Skeletal muscle tissue (tissue), 4 donors: ENCODE data around the gene TYW1B. TPM values are rescaled to one million over a fixed set of nuclear protein-coding genes. Genes with fewer than 3 reads are reported as not detected.
"Not testable (repeated sequence)": the region's sequence is repeated elsewhere in the genome, so short reads cannot be mapped to it uniquely, and the experiment has no call there.

Experiments used
- H3K27ac ChIP-seq: one replicate; pipeline ENCODE4 v1.7.0; 2013; ENCODE audit warnings: mild to moderate bottlenecking, low read depth, low read length, inconsistent platforms
- H3K27me3 ChIP-seq, 3 donors: one replicate each; pipeline ENCODE4 v1.7.0; 2013; ENCODE audit warnings: low read length in 3 of 3; ENCODE audit not compliant: control insufficient read depth in 3 of 3, insufficient read depth in 3 of 3
- H3K36me3 ChIP-seq, 3 donors: one replicate each; pipeline ENCODE4 v1.7.0; 2013; ENCODE audit warnings: low read length in 3 of 3; ENCODE audit not compliant: control insufficient read depth in 3 of 3, insufficient read depth in 3 of 3
- H3K4me1 ChIP-seq, 3 donors: one replicate each; pipeline ENCODE4 v1.7.0; 2013; ENCODE audit warnings: low read length in 3 of 3, mild to moderate bottlenecking in 3 of 3; ENCODE audit not compliant: control insufficient read depth in 3 of 3, insufficient read depth in 3 of 3
- H3K4me3 ChIP-seq, 3 donors: one replicate each; pipeline ENCODE4 v1.7.0; 2013; ENCODE audit warnings: low read length in 3 of 3
- H3K9ac ChIP-seq, 3 donors: one replicate each; pipeline ENCODE4 v1.7.0; 2013; ENCODE audit warnings: low read length in 3 of 3, mild to moderate bottlenecking in 3 of 3, moderate library complexity in 2 of 3, low read depth in 1 of 3
- H3K9me3 ChIP-seq, 3 donors: one replicate each; pipeline ENCODE4 v1.7.0; 2013; ENCODE audit warnings: low read length in 3 of 3; ENCODE audit not compliant: control insufficient read depth in 3 of 3
- total RNA-seq: library from RNA; depleted of rRNA; stranded (reverse); fragments of >200 nt; gene quantifications from one replicate; pipeline ENCODE4 v1.2.3, GENCODE V29; 2014
- donor health status: Osteomylitis.

TYW1B gene
- total RNA-seq, 1 donor from 2014 or later = 6.8 TPM

- Histone ChIP-seq H3K4me3 (no peak overlapping the region), H3K36me3 (no peaks in the 10 kb centered on the region), H3K9ac (no peak overlapping the region), H3K9me3 (no peaks in the 10 kb centered on the region), H3K4me1 (no peaks in the 10 kb centered on the region), H3K27ac (no peak overlapping the region), H3K27me3 (no peaks in the 10 kb centered on the region)
Observed at GRCh38 chr7:72704894-72705293, 123.1 kb downstream of the TYW1B start.

GRCh38 chr7:72700548-72700947, 127.5 kb downstream of the TYW1B start:
- not testable (repeated sequence) for H3K4me3 ChIP-seq, H3K36me3 ChIP-seq, H3K9ac ChIP-seq, H3K4me1 ChIP-seq, H3K27ac ChIP-seq, H3K9me3 ChIP-seq, H3K27me3 ChIP-seq

- H3K27ac ChIP-seq, H3K9me3 ChIP-seq, H3K36me3 ChIP-seq, H3K4me1 ChIP-seq, H3K9ac ChIP-seq, H3K27me3 ChIP-seq, H3K4me3 ChIP-seq: not testable (repeated sequence)
Observed at GRCh38 chr7:72697066-72697465, 130.9 kb downstream of the TYW1B start.

GRCh38 chr7:72696643-72697042, 131.4 kb downstream of the TYW1B start:
- not testable (repeated sequence) for H3K9me3 ChIP-seq, H3K9ac ChIP-seq, H3K4me3 ChIP-seq, H3K27me3 ChIP-seq, H3K27ac ChIP-seq, H3K36me3 ChIP-seq, H3K4me1 ChIP-seq

GRCh38 chr7:72695482-72695881, 132.5 kb downstream of the TYW1B start:
- H3K27me3 ChIP-seq = not testable (repeated sequence)

GRCh38 chr7:72691442-72691841, 136.6 kb downstream of the TYW1B start:
- H3K27ac ChIP-seq = not testable (repeated sequence)

More at GRCh38 chr7:72695482-72695881, 132.5 kb downstream of the TYW1B start:
- not testable (repeated sequence) for H3K4me3 ChIP-seq, H3K27ac ChIP-seq, H3K4me1 ChIP-seq, H3K36me3 ChIP-seq, H3K9ac ChIP-seq, H3K9me3 ChIP-seq

GRCh38 chr7:72690177-72690576, 137.8 kb downstream of the TYW1B start:
- H3K4me3 ChIP-seq, H3K36me3 ChIP-seq, H3K4me1 ChIP-seq, H3K27me3 ChIP-seq, H3K9me3 ChIP-seq, H3K9ac ChIP-seq, H3K27ac ChIP-seq: not testable (repeated sequence)

More at GRCh38 chr7:72691442-72691841, 136.6 kb downstream of the TYW1B start:
- H3K9me3 ChIP-seq, H3K27me3 ChIP-seq, H3K4me1 ChIP-seq, H3K9ac ChIP-seq, H3K36me3 ChIP-seq, H3K4me3 ChIP-seq: not testable (repeated sequence)

- not testable (repeated sequence) for H3K4me1 ChIP-seq, H3K36me3 ChIP-seq, H3K27ac ChIP-seq, H3K9ac ChIP-seq, H3K9me3 ChIP-seq, H3K4me3 ChIP-seq, H3K27me3 ChIP-seq
Observed at GRCh38 chr7:72689344-72689743, 138.7 kb downstream of the TYW1B start.

GRCh38 chr7:72681211-72681610, 146.8 kb downstream of the TYW1B start:
- H3K4me3 ChIP-seq, H3K27ac ChIP-seq: not testable (repeated sequence)

GRCh38 chr7:72676880-72677279, 151.1 kb downstream of the TYW1B start:
- H3K4me1 ChIP-seq, H3K36me3 ChIP-seq, H3K27ac ChIP-seq, H3K27me3 ChIP-seq, H3K4me3 ChIP-seq, H3K9ac ChIP-seq, H3K9me3 ChIP-seq: not testable (repeated sequence)

More at GRCh38 chr7:72681211-72681610, 146.8 kb downstream of the TYW1B start:
- not testable (repeated sequence) for H3K9ac ChIP-seq, H3K27me3 ChIP-seq, H3K9me3 ChIP-seq, H3K36me3 ChIP-seq, H3K4me1 ChIP-seq

- H3K27ac ChIP-seq, H3K27me3 ChIP-seq, H3K9ac ChIP-seq, H3K9me3 ChIP-seq, H3K4me3 ChIP-seq, H3K4me1 ChIP-seq, H3K36me3 ChIP-seq: not testable (repeated sequence)
Observed at GRCh38 chr7:72676086-72676690, 151.8 kb downstream of the TYW1B start.
